ENCODE measurements around the gene OTOP1. TPM values are rescaled to one million over a fixed set of nuclear protein-coding genes. Genes with fewer than 3 reads are reported as not detected.

The OTOP1 gene
- total and polyA plus RNA-seq, 4 donors = not detected

DNA sequence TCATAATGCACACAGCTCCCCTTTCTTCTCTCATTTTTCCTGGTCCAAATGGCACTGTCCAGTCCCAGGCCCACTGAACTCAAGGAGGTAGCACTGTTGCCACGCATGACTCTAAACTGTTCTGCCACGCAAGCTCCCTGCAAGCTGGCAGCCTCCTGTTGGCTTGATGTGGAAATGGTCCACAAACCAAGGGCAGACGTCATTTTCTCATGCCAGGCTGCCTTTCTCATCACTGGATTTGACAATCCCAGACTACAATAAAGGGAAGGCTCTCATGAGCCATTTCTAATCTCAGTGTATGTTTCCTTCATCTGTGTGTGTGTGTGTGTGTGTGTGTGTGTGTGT, 22.4 kb downstream of the OTOP1 start:
- no peaks in the 10 kb centered on the region for H3K9me3 ChIP-seq (ENCODE audit: control insufficient read depth in 4 of 4, low read length in 3 of 4)
- no peak for DNase-seq (ENCODE audit: low spot score)
- no peak overlapping the region for H3K9ac ChIP-seq (ENCODE audit: low read depth in 1 of 2, low read length in 2 of 2)
- TF ChIP-seq YY1 (IDR thresholded peaks at IDR 0.05) (no peak), GABPA (IDR thresholded peaks at IDR 0.05 in 1 of 2, conservative IDR thresholded peaks at IDR 0.05 in 1 of 2) (no peak), FOXA1 (IDR thresholded peaks at IDR 0.05) (no peak), JUND (IDR thresholded peaks at IDR 0.05) (no peak), RXRA (IDR thresholded peaks at IDR 0.05) (no peak), SP1 (IDR thresholded peaks at IDR 0.05) (no peak), HNF4A (conservative IDR thresholded peaks at IDR 0.05) (no peak), TAF1 (conservative IDR thresholded peaks at IDR 0.05) (no peak), HNF4G (IDR thresholded peaks at IDR 0.05) (no peak), CTCF (IDR thresholded peaks at IDR 0.05; ENCODE audit: low read depth, low read length, missing input control) (no peak), ATF3 (IDR thresholded peaks at IDR 0.05) (no peak), MAX (IDR thresholded peaks at IDR 0.05) (no peak), EGR1 (IDR thresholded peaks at IDR 0.05; ENCODE audit: low read depth in 2 of 2) (no peak), NR2F2 (IDR thresholded peaks at IDR 0.05) (no peak)
- TF ChIP-seq, protein P1, sequence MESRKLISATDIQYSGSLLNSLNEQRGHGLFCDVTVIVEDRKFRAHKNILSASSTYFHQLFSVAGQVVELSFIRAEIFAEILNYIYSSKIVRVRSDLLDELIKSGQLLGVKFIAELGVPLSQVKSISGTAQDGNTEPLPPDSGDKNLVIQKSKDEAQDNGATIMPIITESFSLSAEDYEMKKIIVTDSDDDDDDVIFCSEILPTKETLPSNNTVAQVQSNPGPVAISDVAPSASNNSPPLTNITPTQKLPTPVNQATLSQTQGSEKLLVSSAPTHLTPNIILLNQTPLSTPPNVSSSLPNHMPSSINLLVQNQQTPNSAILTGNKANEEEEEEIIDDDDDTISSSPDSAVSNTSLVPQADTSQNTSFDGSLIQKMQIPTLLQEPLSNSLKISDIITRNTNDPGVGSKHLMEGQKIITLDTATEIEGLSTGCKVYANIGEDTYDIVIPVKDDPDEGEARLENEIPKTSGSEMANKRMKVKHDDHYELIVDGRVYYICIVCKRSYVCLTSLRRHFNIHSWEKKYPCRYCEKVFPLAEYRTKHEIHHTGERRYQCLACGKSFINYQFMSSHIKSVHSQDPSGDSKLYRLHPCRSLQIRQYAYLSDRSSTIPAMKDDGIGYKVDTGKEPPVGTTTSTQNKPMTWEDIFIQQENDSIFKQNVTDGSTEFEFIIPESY (IDR thresholded peaks at IDR 0.05) = no peak
- TF ChIP-seq, protein P2, sequence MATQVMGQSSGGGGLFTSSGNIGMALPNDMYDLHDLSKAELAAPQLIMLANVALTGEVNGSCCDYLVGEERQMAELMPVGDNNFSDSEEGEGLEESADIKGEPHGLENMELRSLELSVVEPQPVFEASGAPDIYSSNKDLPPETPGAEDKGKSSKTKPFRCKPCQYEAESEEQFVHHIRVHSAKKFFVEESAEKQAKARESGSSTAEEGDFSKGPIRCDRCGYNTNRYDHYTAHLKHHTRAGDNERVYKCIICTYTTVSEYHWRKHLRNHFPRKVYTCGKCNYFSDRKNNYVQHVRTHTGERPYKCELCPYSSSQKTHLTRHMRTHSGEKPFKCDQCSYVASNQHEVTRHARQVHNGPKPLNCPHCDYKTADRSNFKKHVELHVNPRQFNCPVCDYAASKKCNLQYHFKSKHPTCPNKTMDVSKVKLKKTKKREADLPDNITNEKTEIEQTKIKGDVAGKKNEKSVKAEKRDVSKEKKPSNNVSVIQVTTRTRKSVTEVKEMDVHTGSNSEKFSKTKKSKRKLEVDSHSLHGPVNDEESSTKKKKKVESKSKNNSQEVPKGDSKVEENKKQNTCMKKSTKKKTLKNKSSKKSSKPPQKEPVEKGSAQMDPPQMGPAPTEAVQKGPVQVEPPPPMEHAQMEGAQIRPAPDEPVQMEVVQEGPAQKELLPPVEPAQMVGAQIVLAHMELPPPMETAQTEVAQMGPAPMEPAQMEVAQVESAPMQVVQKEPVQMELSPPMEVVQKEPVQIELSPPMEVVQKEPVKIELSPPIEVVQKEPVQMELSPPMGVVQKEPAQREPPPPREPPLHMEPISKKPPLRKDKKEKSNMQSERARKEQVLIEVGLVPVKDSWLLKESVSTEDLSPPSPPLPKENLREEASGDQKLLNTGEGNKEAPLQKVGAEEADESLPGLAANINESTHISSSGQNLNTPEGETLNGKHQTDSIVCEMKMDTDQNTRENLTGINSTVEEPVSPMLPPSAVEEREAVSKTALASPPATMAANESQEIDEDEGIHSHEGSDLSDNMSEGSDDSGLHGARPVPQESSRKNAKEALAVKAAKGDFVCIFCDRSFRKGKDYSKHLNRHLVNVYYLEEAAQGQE (IDR thresholded peaks at IDR 0.05) = no peak
- no peaks in the 10 kb centered on the region for H3K4me1 ChIP-seq (ENCODE audit: control insufficient read depth in 4 of 4, insufficient read depth in 4 of 4, low read length in 3 of 4)
- H3K4me3 ChIP-seq (ENCODE audit: low read depth in 1 of 3, low read length in 3 of 3) = no peak overlapping the region
- peaks cover 0 to 3% (median 0%) of the 10 kb centered on the region in 4 donors for H3K27me3 ChIP-seq (ENCODE audit: control insufficient read depth in 4 of 4, insufficient read depth in 4 of 4, low read length in 3 of 4)
- H3K36me3 ChIP-seq (ENCODE audit: control insufficient read depth in 4 of 4, insufficient read depth in 3 of 4, low read depth in 1 of 4, low read length in 3 of 4) = no peaks in the 10 kb centered on the region
- WGBS = 89% methylated on average over 3 of the region's 3 CpGs
- H3K27ac ChIP-seq (ENCODE audit: low read depth in 1 of 2, low read length in 2 of 2) = no peak overlapping the region
